ENCODE results near the gene CAT.

- TF ChIP-seq CTCF (IDR thresholded peaks at IDR 0.05) (no peak), POLR2A (IDR thresholded peaks at IDR 0.05) (no peak)
Measured at GRCh38 chr11:34514597-34514996, 75.9 kb downstream of the CAT start.

Measured in body of pancreas (tissue), 4 donors.